Measurements from ENCODE around the gene PSMB5.
"Not testable (repeated sequence)": the region's sequence is repeated elsewhere in the genome, so short reads cannot be mapped to it uniquely, and the experiment has no call there.

The PSMB5 gene

GRCh38 chr14:23020143-23021128 lies 14.3 kb downstream of the PSMB5 start:
- no peak for DNase-seq (ENCODE audit: insufficient read length, low spot score)
- no peak for TF ChIP-seq SPI1 (IDR thresholded peaks at IDR 0.05; ENCODE audit: low read depth, low read length)
- no peak for FAIRE-seq

- FAIRE-seq (no peak), DNase-seq (ENCODE audit: insufficient read length, low spot score) (no peak)
- no peak for TF ChIP-seq PAX5 (IDR thresholded peaks at IDR 0.05; ENCODE audit: insufficient read depth, low read length, severe bottlenecking)
- no peak for TF ChIP-seq POLR2A (IDR thresholded peaks at IDR 0.05; ENCODE audit: low read depth, low read length)
- TF ChIP-seq POLR2AphosphoS5 (IDR thresholded peaks at IDR 0.05; ENCODE audit: low read depth, low read length), result no peak
- TF ChIP-seq POU2F2 (IDR thresholded peaks at IDR 0.05; ENCODE audit: low read depth, low read length), result no peak
- TF ChIP-seq TAF1 (IDR thresholded peaks at IDR 0.05; ENCODE audit: low read depth, low read length), result no peak
- TF ChIP-seq SPI1 (IDR thresholded peaks at IDR 0.05; ENCODE audit: low read depth, low read length), result no peak
Observed at GRCh38 chr14:23018107-23018506, 16.6 kb downstream of the PSMB5 start.

GRCh38 chr14:23017091-23017490 lies 17.6 kb downstream of the PSMB5 start:
- TF ChIP-seq PAX5 (IDR thresholded peaks at IDR 0.05; ENCODE audit: insufficient read depth, low read length, severe bottlenecking), result no peak
- no peak for TF ChIP-seq SPI1 (IDR thresholded peaks at IDR 0.05; ENCODE audit: low read depth, low read length)
- TF ChIP-seq POU2F2 (IDR thresholded peaks at IDR 0.05; ENCODE audit: low read depth, low read length), result no peak
- TF ChIP-seq POLR2AphosphoS5 (IDR thresholded peaks at IDR 0.05; ENCODE audit: low read depth, low read length), result no peak
- TF ChIP-seq TAF1 (IDR thresholded peaks at IDR 0.05; ENCODE audit: low read depth, low read length), result no peak
- no peak for TF ChIP-seq POLR2A (IDR thresholded peaks at IDR 0.05; ENCODE audit: low read depth, low read length)
- no peak for DNase-seq (ENCODE audit: insufficient read length, low spot score)
- no peak for FAIRE-seq

DNA sequence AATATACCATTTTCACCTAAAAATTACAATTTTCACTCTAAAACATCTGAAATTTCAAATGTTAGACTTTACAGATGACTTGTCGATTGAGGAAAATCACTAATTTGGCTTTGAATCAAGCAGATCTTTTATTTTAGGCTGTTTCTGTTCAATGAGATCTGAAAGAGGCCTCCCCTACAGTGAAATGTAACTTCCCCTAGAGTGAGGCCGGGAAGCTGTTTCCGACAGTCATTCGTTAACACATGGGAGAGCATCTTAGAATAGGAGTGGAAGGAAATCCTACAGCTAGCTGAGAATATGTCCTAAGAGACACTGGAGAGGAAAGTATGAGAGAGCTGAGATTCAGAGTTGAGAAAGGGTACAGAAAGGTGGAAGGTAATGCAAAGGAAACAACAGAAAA lies 19.1 kb downstream of the PSMB5 start:
- TF ChIP-seq PAX5 (IDR thresholded peaks at IDR 0.05; ENCODE audit: insufficient read depth, low read length, severe bottlenecking) (no peak), POU2F2 (IDR thresholded peaks at IDR 0.05; ENCODE audit: low read depth, low read length) (no peak), TAF1 (IDR thresholded peaks at IDR 0.05; ENCODE audit: low read depth, low read length) (no peak), POLR2A (IDR thresholded peaks at IDR 0.05; ENCODE audit: low read depth, low read length) (no peak)
- DNase-seq (ENCODE audit: insufficient read length, low spot score) (no peak), FAIRE-seq (no peak)

DNA sequence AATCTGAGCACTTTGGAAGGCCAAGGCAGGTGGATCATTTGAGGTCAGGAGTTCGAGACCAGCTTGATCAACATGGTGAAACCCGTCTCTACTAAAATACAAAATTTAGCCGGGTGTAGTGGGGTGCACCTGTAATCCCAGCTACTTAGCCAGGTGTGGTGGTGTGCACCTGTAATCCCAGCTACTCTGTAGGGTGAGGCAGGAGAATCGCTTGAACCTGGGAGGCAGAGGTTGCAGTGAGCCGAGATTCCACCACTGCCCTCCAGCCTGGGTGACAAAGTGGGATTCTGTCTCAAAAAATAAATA lies 21.0 kb downstream of the PSMB5 start:
- not testable (repeated sequence) for DNase-seq (ENCODE audit: insufficient read length, low spot score); FAIRE-seq

DNA sequence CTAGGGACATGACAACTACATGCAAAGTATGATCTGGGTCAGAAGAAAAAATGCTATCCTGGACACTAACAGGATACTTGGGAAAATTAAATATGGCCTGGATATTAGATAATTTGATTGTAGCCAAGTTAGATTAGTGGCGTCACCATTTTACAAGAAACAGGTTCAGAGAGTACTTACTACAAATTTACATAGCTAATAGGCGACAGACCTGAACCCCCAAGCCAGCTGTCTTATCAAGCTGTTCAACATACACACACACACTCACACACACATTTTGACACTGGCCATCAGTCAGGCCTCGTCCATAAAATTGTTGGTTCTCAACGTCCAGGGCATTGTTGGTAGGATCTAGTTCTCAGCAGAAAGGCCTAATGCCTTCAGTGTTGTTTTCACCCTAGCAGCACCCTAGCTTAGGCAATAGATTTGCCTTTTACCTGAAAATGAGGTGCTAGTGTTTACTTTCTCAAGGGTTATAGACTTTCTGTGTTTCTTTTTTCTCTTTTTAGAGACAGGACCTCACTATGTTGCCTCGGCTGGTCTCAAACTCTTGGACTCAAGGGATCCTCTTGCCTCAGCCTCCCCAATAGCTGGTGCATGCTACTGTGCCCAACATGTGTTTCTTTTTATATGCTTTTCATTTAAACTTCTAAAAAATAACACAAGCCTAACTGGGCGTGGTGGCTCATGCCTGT lies 21.5 kb downstream of the PSMB5 start:
- FAIRE-seq, result no peak

GRCh38 chr14:23009939-23010726 lies 24.6 kb downstream of the PSMB5 start, which contains the start of gene C14orf93:
C14orf93 (minus strand) TSS chr14:23010143; CDS start chr14:22999023, 11,120 bp downstream.
- FAIRE-seq (peak; percentile 61), DNase-seq (ENCODE audit: insufficient read length, low spot score) (peak; percentile 83)
- no peak for TF ChIP-seq POU2F2 (IDR thresholded peaks at IDR 0.05; ENCODE audit: low read depth, low read length)
- TF ChIP-seq PAX5 (IDR thresholded peaks at IDR 0.05; ENCODE audit: insufficient read depth, low read length, severe bottlenecking), result no peak
- peak; percentile 48; the same call in 1 of the 2 replicates for TF ChIP-seq TAF1 (IDR thresholded peaks at IDR 0.05; ENCODE audit: low read depth, low read length)
- TF ChIP-seq SPI1 (IDR thresholded peaks at IDR 0.05; ENCODE audit: low read depth, low read length), result peak; percentile 69

More for the DNA sequence above, 21.5 kb downstream of the PSMB5 start:
- TF ChIP-seq POLR2AphosphoS5 (IDR thresholded peaks at IDR 0.05; ENCODE audit: low read depth, low read length), result no peak
- no peak for TF ChIP-seq SPI1 (IDR thresholded peaks at IDR 0.05; ENCODE audit: low read depth, low read length)
- TF ChIP-seq POU2F2 (IDR thresholded peaks at IDR 0.05; ENCODE audit: low read depth, low read length), result no peak
- TF ChIP-seq POLR2A (IDR thresholded peaks at IDR 0.05; ENCODE audit: low read depth, low read length), result no peak
- TF ChIP-seq TAF1 (IDR thresholded peaks at IDR 0.05; ENCODE audit: low read depth, low read length), result no peak
- TF ChIP-seq PAX5 (IDR thresholded peaks at IDR 0.05; ENCODE audit: insufficient read depth, low read length, severe bottlenecking), result no peak
- DNase-seq (ENCODE audit: insufficient read length, low spot score), result no peak

DNA sequence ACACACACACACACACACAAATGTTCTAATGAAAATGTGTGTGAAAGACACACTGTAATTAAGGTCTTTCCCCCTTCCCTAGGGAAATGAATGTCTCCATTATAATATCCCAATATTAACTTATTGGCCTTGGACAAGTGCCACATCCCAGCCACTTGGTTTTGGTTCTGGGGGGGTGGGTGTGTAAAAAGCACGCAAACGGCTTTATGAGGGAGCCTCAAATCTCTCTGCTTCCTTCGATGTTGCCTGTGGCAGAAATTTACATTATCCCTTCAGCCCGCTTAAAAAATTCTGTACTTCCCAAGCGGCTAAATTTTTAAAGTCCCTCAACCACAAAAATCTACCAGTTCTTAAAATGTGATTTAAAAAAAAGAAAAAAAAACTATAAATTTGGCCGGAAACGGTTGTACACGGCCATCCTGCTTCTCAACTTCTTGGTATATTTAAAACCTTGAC lies 25.2 kb downstream of the PSMB5 start:
- TF ChIP-seq PAX5 (IDR thresholded peaks at IDR 0.05; ENCODE audit: insufficient read depth, low read length, severe bottlenecking), result no peak
- TF ChIP-seq POU2F2 (IDR thresholded peaks at IDR 0.05; ENCODE audit: low read depth, low read length), result no peak
- TF ChIP-seq SPI1 (IDR thresholded peaks at IDR 0.05; ENCODE audit: low read depth, low read length), result no peak
- TF ChIP-seq POLR2A (IDR thresholded peaks at IDR 0.05; ENCODE audit: low read depth, low read length), result no peak
- no peak for TF ChIP-seq POLR2AphosphoS5 (IDR thresholded peaks at IDR 0.05; ENCODE audit: low read depth, low read length)
- no peak for TF ChIP-seq TAF1 (IDR thresholded peaks at IDR 0.05; ENCODE audit: low read depth, low read length)
- FAIRE-seq (no peak), DNase-seq (ENCODE audit: insufficient read length, low spot score) (no peak)

- FAIRE-seq, result no peak
- TF ChIP-seq PAX5 (IDR thresholded peaks at IDR 0.05; ENCODE audit: insufficient read depth, low read length, severe bottlenecking) (no peak), SPI1 (IDR thresholded peaks at IDR 0.05; ENCODE audit: low read depth, low read length) (no peak), POLR2A (IDR thresholded peaks at IDR 0.05; ENCODE audit: low read depth, low read length) (no peak), POU2F2 (IDR thresholded peaks at IDR 0.05; ENCODE audit: low read depth, low read length) (no peak), TAF1 (IDR thresholded peaks at IDR 0.05; ENCODE audit: low read depth, low read length) (no peak), POLR2AphosphoS5 (IDR thresholded peaks at IDR 0.05; ENCODE audit: low read depth, low read length) (no peak)
Observed at GRCh38 chr14:23008831-23009230, 25.9 kb downstream of the PSMB5 start.

More at GRCh38 chr14:23008831-23009230, 25.9 kb downstream of the PSMB5 start:
- no peak for DNase-seq (ENCODE audit: insufficient read length, low spot score)
